GM12878 (cell line): Measurements from ENCODE around the gene THSD8. TPM values are rescaled to one million over a fixed set of nuclear protein-coding genes. Genes with fewer than 3 reads are reported as not detected.

Source experiments
- ATAC-seq: fragments of 200-7000 bp; cut with Tn5 transposase; 3 replicates; pipeline ENCODE4 v1.9.1; 2020; ENCODE audit warnings: mild to moderate bottlenecking, moderate library complexity
- BruUV-seq: library from RNA; stranded (reverse); fragments of 400-500 nt; replicated peaks from 2 replicates; lab custom pipeline; 2021; lab: Mats Ljungman, UMichigan
- CTCF ChIA-PET: fragments of 300-600 bp; sonication (Branson Sonifier 250); formaldehyde crosslinking; extraction: SDS; loops from one replicate; lab custom pipeline; 2021; ENCODE audit warnings: inconsistent platforms; lab: Yijun Ruan, JAX
- POLR2A ChIA-PET: fragments of 350-600 bp; formaldehyde crosslinking; extraction: SDS; loops from one replicate; lab custom pipeline; 2021; ENCODE audit warnings: inconsistent platforms; lab: Charles Lee
- RAD21 ChIA-PET: fragments of 300-600 bp; sonication (Branson Sonifier 250); formaldehyde crosslinking; loops from one replicate; lab custom pipeline; 2023; ENCODE audit warnings: antibody characterized with exemption; ENCODE audit not compliant: unreplicated experiment; lab: Charles Lee
- SMC1A ChIA-PET: fragments of 300-600 bp; sonication (Branson Sonifier 250); formaldehyde crosslinking; loops from one replicate; lab custom pipeline; 2023; ENCODE audit not compliant: unreplicated experiment, uncharacterized antibody; lab: Charles Lee
- DNase-seq: peaks from one replicate; pipeline ENCODE4 v3.0.0-alpha.2; 2011; ENCODE audit warnings: low read depth, low spot score
- FAIRE-seq: peaks from 3 replicates; lab custom pipeline; 2011; peaks lifted over from hg19 to GRCh38; lab: Jason Lieb, UNC
- H2AFZ ChIP-seq: 2 replicates; pipeline ENCODE4 v1.6.0; 2011; ENCODE audit warnings: low read depth, low read length, control low read depth; ENCODE audit not compliant: control insufficient read depth
- H3K27ac ChIP-seq: 2 replicates; pipeline ENCODE4 v1.5.1; 2011; ENCODE audit warnings: control low read depth; ENCODE audit not compliant: control insufficient read depth, insufficient read depth
- H3K27me3 ChIP-seq, 2 experiments: replicated peaks in 1 of 2; 2 replicates each; pipeline versions ENCODE4 v1.6.0 to v1.6.1; 2011; ENCODE audit warnings: low read length in 1 of 2; ENCODE audit not compliant: control insufficient read depth in 2 of 2, insufficient read depth in 2 of 2
- H3K36me3 ChIP-seq, 2 experiments: 2 replicates each; pipeline ENCODE4 v1.5.1; 2011; ENCODE audit warnings: low read length in 1 of 2; ENCODE audit not compliant: control insufficient read depth in 2 of 2, insufficient read depth in 2 of 2
- H3K4me1 ChIP-seq: 2 replicates; pipeline ENCODE4 v1.6.1; 2011; ENCODE audit warnings: mild to moderate bottlenecking, low read length, moderate library complexity, mixed read lengths; ENCODE audit not compliant: control insufficient read depth, insufficient read depth
- H3K4me2 ChIP-seq: 2 replicates; pipeline ENCODE4 v1.6.0; 2011; ENCODE audit warnings: control low read depth; ENCODE audit not compliant: control insufficient read depth, insufficient read depth
- H3K4me3 ChIP-seq: fragments of 200-600 bp; sonication (generic); 2 replicates; pipeline ENCODE4 v1.5.1; 2016
- H3K79me2 ChIP-seq: 2 replicates; pipeline ENCODE4 v1.6.0; 2011; ENCODE audit warnings: low read length; ENCODE audit not compliant: control insufficient read depth, insufficient read depth
- H3K9ac ChIP-seq: 2 replicates; pipeline ENCODE4 v1.8.0; 2011; ENCODE audit warnings: low read length, control low read depth, mixed read lengths; ENCODE audit not compliant: control insufficient read depth, insufficient read depth
- H3K9me3 ChIP-seq: replicated peaks from 3 replicates; pipeline ENCODE4 v1.5.1; 2011; ENCODE audit warnings: mild to moderate bottlenecking, low read length; ENCODE audit not compliant: control insufficient read depth, insufficient read depth
- H4K20me1 ChIP-seq: 2 replicates; pipeline ENCODE4 v1.6.0; 2011; ENCODE audit not compliant: control insufficient read depth, insufficient read depth
- CREM ChIP-seq: IDR thresholded peaks from 2 replicates; pipeline ENCODE4 v1.6.1; 2014; ENCODE audit warnings: antibody characterized with exemption, low read depth
- EED ChIP-seq: sonication (generic); IDR thresholded peaks from 2 replicates; pipeline ENCODE4 v1.6.1; 2016; ENCODE audit warnings: antibody characterized with exemption, low read depth
- NFXL1 ChIP-seq: fragments of 450-650 bp; IDR thresholded peaks from 2 replicates; pipeline ENCODE4 v1.6.1; 2017; ENCODE audit warnings: antibody characterized with exemption, mild to moderate bottlenecking, borderline replicate concordance
- NRF1 ChIP-seq: conservative IDR thresholded peaks from 2 replicates; pipeline ENCODE4 v1.6.1; 2011; ENCODE audit warnings: mild to moderate bottlenecking, low read depth, low read length, improper control_type of control experiment
- STAT3 ChIP-seq: IDR thresholded peaks from 2 replicates; pipeline ENCODE4 v1.6.1; 2011; ENCODE audit warnings: low read depth, low read length, improper control_type of control experiment
- SUZ12 ChIP-seq: fragments of 200-600 bp; sonication (generic); IDR thresholded peaks from one replicate; pipeline ENCODE4 v1.6.1; 2018; ENCODE audit warnings: antibody characterized with exemption, mild to moderate bottlenecking; ENCODE audit not compliant: unreplicated experiment
- WGBS: methylation state at CpG from one replicate; pipeline ENCODE4 v1.1.6; 2016; ENCODE audit warnings: low lambda C conversion rate; ENCODE audit not compliant: insufficient replicate concordance, insufficient coverage; ENCODE audit errors: missing lambda C conversion rate; 5-methylcytosine and 5-hydroxymethylcytosine counted together
- in situ Hi-C: fragments of 300-500 bp; cut with MboI; formaldehyde crosslinking; loops from 9 replicates; pipeline ENCODE4 v1.14.3; 2018; ENCODE audit warnings: mixed read lengths
- intact Hi-C: fragments of 100-400 bp; cut with micrococcal nuclease; formaldehyde crosslinking; loops from one replicate; pipeline ENCODE4 v1.14.2; 2022; ENCODE audit not compliant: unreplicated experiment
- polyA plus RNA-seq, 11 experiments: library from polyadenylated mRNA; depleted of rRNA in 4 of 11; unstranded in 6 of 11; stranded (reverse) in 5 of 11; fragments of >200 nt; fragmentation: Nextera tagmentation in 4 of 11; fragmentation: Illumina TruSeq in 1 of 11; extraction: Ambion mirVana in 4 of 11; extraction: Trizol in 1 of 11; gene quantifications; 1 replicate in 1 of 11; 2 replicates in 10 of 11; pipeline versions ENCODE4 v1.2.1 to v1.2.3, GENCODE V29; 2011 to 2016; ENCODE audit warnings: inconsistent platforms in 2 of 11, missing spikeins in 2 of 11, low read depth in 1 of 11
- total RNA-seq, 4 experiments: library from RNA; depleted of rRNA in 3 of 4; stranded (reverse); fragments of >200 nt in 3 of 4; fragmentation: Illumina TruSeq in 1 of 4; extraction: Trizol in 1 of 4; gene quantifications; 2 replicates each; pipeline versions ENCODE4 v1.2.1 to v1.2.3, GENCODE V29; 2013 to 2021

Gene THSD8
- total and polyA plus RNA-seq, 10 of the 15 experiments (the other 5 are each of a cell fraction or from before 2014, with no cell fraction given): 0.24 to 32.3 (median 21.3) TPM; not detected in 2

DNA sequence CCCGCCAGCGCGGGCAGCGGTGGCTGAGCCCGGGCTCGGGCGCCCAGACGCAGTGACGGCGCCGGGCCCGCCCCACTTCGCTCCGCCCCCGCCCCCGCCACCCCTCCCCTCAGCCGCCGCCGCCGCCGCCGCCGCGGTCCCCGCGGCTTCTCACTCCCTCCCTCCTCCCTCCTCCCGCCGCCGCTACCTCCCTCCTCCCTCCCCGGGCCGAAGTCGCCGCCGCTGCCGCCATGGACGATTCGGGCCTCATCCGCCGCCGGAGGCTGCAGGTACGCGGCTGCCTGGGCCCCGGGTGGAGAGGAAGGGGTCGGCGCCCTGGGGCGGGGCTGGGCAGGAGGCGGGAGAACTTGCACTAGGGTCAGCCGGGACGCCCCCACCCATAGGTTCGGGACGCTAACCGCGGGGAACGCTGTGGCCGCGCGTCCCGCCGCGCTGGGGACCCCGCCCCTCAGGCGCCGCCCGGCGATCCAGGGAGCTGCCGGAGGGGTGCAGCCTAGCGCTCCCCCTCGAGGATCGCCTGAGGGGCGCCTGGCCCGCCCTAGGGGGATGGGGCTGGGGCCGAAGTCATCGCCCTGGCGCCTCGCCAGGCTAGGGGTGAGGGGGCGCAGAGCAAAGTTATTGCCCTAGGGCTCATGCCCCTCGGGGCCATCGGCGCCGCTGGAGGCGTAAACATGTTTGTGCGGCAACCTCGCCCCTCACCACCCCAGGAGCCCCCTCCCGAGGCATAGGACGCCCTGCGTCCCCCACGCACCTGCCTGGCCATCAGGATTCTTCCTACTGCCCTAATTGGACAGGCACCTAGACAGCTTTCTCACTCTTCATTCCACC lies 32.1 kb downstream of the THSD8 start:
- H3K79me2 ChIP-seq: no peaks in the 10 kb centered on the region
- no peaks in the 10 kb centered on the region; the same call in none of the 3 replicates for H3K9me3 ChIP-seq
- POLR2A ChIA-PET: no interaction called here
- intact Hi-C loops: no loop called here
- 17% methylated on average over 19 of the region's 87 CpGs for WGBS
- H3K36me3 ChIP-seq: no peaks in the 10 kb centered on the region
- H3K4me2 ChIP-seq: peak overlapping the region; percentile 86
- RAD21 ChIA-PET: no interaction called here
- H4K20me1 ChIP-seq: no peaks in the 10 kb centered on the region; the same call in 1 of the 2 replicates
- FAIRE-seq: no peak
- H3K9ac ChIP-seq: no peak overlapping the region
- TF ChIP-seq SUZ12: peak; percentile 79
- TF ChIP-seq EED: no peak
- TF ChIP-seq NFXL1: 0 out of 2 replicates have a peak, but pooled peaks have one; percentile 60
- no peak for TF ChIP-seq STAT3
- TF ChIP-seq, all 136 proteins: peak for 2
- Histone ChIP-seq H3K4me3 (peak overlapping the region; percentile 41; the same call in 1 of the 2 replicates), H3K27ac (no peak overlapping the region), H2AFZ (no peak overlapping the region; the same call in 1 of the 2 replicates), H3K27me3 (peaks cover 10 to 37% of the 10 kb centered on the region in 2 experiments), H3K4me1 (peaks cover 4% of the 10 kb centered on the region; the same call in 1 of the 2 replicates)
- DNase-seq (no peak), ATAC-seq (peak; percentile 12; the same call in 2 of the 3 replicates)
- in situ Hi-C loops: no loop called here
- CTCF ChIA-PET: interaction anchor here (0.8 to 2.1 kb wide), 5 partner anchors 13 to 74 kb away, joined by 3 to 4 read pairs (median 3); no protein-coding TSS in a partner anchor
- BruUV-seq: no TSS peak
- SMC1A ChIA-PET: no interaction called here

DNA sequence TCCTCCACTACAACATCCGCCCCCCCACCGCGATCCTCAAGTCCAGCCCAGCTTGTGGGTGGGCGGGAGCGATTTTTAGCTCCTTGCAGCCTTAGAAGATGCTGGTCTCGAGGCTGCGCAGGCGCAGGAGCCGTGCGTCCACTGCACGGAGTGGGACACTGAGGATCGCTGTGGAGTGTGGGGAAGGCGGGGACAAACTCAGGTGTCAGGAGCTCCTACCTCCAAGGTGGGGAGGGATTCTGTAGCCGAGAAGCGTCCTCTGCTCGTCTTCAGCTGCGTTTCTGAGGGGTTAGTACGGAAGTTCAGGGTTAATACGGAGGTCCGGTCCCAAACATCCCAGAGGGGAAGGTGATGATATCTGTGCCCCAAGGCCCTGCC lies 32.7 kb downstream of the THSD8 start, which contains the start of gene RTBDN:
TSS of gene RTBDN (minus strand) at position 14 of the 378 bp plus-strand sequence. CDS start 4,600 bp downstream, outside the sequence.
- ATAC-seq: no peak
- H3K4me3 ChIP-seq: peak within 1 kb of the TSS; percentile 41; the same call in 1 of the 2 replicates
- POLR2A ChIA-PET: no interaction called here

More for the DNA sequence above, 32.7 kb downstream of the THSD8 start, which contains the start of gene RTBDN:
- Histone ChIP-seq H3K36me3 (no peaks in the 10 kb centered on the region), H3K4me1 (peaks cover 4% of the 10 kb centered on the region; the same call in 1 of the 2 replicates), H3K27ac (no peak within 1 kb of the TSS), H3K4me2 (peak within 1 kb of the TSS; percentile 86), H4K20me1 (no peaks in the 10 kb centered on the region; the same call in 1 of the 2 replicates), H3K79me2 (no peaks in the 10 kb centered on the region), H3K9me3 (no peaks in the 10 kb centered on the region; the same call in none of the 3 replicates), H2AFZ (no peak within 1 kb of the TSS; the same call in 1 of the 2 replicates), H3K9ac (no peak within 1 kb of the TSS), H3K27me3 (peaks cover 10 to 41% of the 10 kb centered on the region in 2 experiments)
- DNase-seq (no peak), FAIRE-seq (no peak)
- in situ Hi-C loops (no loop called here), intact Hi-C loops (no loop called here)
- ChIA-PET CTCF (interaction anchor here (0.8 to 2.1 kb wide), 6 partner anchors 12 to 131 kb away, joined by 3 to 4 read pairs (median 4); no protein-coding TSS in a partner anchor), RAD21 (interaction anchor here (0.7 kb wide), 1 partner anchor 12 kb away, joined by 4 read pairs; no protein-coding TSS in a partner anchor), SMC1A (interaction anchor here (0.5 kb wide), 1 partner anchor 1310 kb away, joined by 3 read pairs; no protein-coding TSS in a partner anchor)
- BruUV-seq: no TSS peak
- TF ChIP-seq CREM (no peak), NRF1 (0 out of 2 replicates have a peak, but pooled peaks have one; percentile 1)
- WGBS: 11% methylated on average over 20 of the region's 20 CpGs
